Choroid plexus epithelial cell (primary cell): ENCODE measurements around the gene GSTP1.
"Not testable (repeated sequence)": the region's sequence is repeated elsewhere in the genome, so short reads cannot be mapped to it uniquely, and the experiment has no call there.

Experiments
- DNase-seq: peaks from one replicate; pipeline ENCODE4 v3.0.0-alpha.2; 2010; ENCODE audit warnings: low read depth
- H3K4me3 ChIP-seq: 2 replicates; pipeline ENCODE4 v1.5.1; 2011; ENCODE audit warnings: low read depth, mild to moderate bottlenecking, control low read depth, low read length, moderate library complexity
- CTCF ChIP-seq: conservative IDR thresholded peaks from 2 replicates; pipeline ENCODE4 v1.5.1; 2011; ENCODE audit warnings: low read depth, mild to moderate bottlenecking, control low read depth, inconsistent platforms, low read length, moderate library complexity

Gene GSTP1

GRCh38 chr11:67586568-67587250 is 3.1 kb downstream of the GSTP1 start:
- H3K4me3 ChIP-seq: no peak overlapping the region
- no peak for TF ChIP-seq CTCF
- no peak for DNase-seq

GRCh38 chr11:67588136-67588503 is 4.5 kb downstream of the GSTP1 start:
- DNase-seq: no peak
- H3K4me3 ChIP-seq: no peak overlapping the region
- TF ChIP-seq CTCF: no peak

- DNase-seq, H3K4me3 ChIP-seq: not testable (repeated sequence)
These were observed 5.3 kb downstream of the GSTP1 start for GRCh38 chr11:67588899-67589415.

GRCh38 chr11:67592880-67593564 is 9.4 kb downstream of the GSTP1 start:
- DNase-seq: no peak
- no peak overlapping the region for H3K4me3 ChIP-seq
- no peak for TF ChIP-seq CTCF

GRCh38 chr11:67593565-67593905 is 9.9 kb downstream of the GSTP1 start:
- no peak for DNase-seq
- no peak for TF ChIP-seq CTCF
- H3K4me3 ChIP-seq: no peak overlapping the region

- TF ChIP-seq CTCF: no peak
- DNase-seq: no peak
These were observed 10.9 kb downstream of the GSTP1 start for GRCh38 chr11:67594480-67594879.

GRCh38 chr11:67596753-67597300 is 13.2 kb downstream of the GSTP1 start:
- TF ChIP-seq CTCF: no peak
- no peak for DNase-seq

More at GRCh38 chr11:67594480-67594879, 10.9 kb downstream of the GSTP1 start:
- no peak overlapping the region for H3K4me3 ChIP-seq

GRCh38 chr11:67597458-67597857 is 13.8 kb downstream of the GSTP1 start:
- not testable (repeated sequence) for DNase-seq, H3K4me3 ChIP-seq

More at GRCh38 chr11:67596753-67597300, 13.2 kb downstream of the GSTP1 start:
- H3K4me3 ChIP-seq: no peak overlapping the region

GRCh38 chr11:67597963-67598362 is 14.4 kb downstream of the GSTP1 start:
- DNase-seq, H3K4me3 ChIP-seq: not testable (repeated sequence)
